ENCODE data around the gene P2RY6. TPM values are rescaled to one million over a fixed set of nuclear protein-coding genes. Genes with fewer than 3 reads are reported as not detected.

The P2RY6 gene
- total RNA-seq, 1 experiment from 2014 or later = not detected

- DNase-seq (ENCODE audit: low read depth) = peak; percentile 42
Observed at GRCh38 chr11:73314117-73314961, 42.2 kb downstream of the P2RY6 start.

- DNase-seq (ENCODE audit: low read depth) = no peak
Observed at GRCh38 chr11:73315293-73316020, 43.3 kb downstream of the P2RY6 start.

GRCh38 chr11:73316422-73316821 is 44.3 kb downstream of the P2RY6 start:
- DNase-seq (ENCODE audit: low read depth) = no peak

- no peak for DNase-seq (ENCODE audit: low read depth)
Observed at GRCh38 chr11:73317373-73317772, 45.2 kb downstream of the P2RY6 start.

- no peak for DNase-seq (ENCODE audit: low read depth)
Observed at GRCh38 chr11:73317803-73318202, 45.7 kb downstream of the P2RY6 start.

GRCh38 chr11:73318501-73319011 is 46.4 kb downstream of the P2RY6 start:
- DNase-seq (ENCODE audit: low read depth) = no peak

GRCh38 chr11:73320763-73321603 is 48.8 kb downstream of the P2RY6 start:
- DNase-seq (ENCODE audit: low read depth) = no peak

GRCh38 chr11:73321604-73322381 is 49.7 kb downstream of the P2RY6 start:
- DNase-seq (ENCODE audit: low read depth) = peak; percentile 64

GRCh38 chr11:73322382-73323306 is 50.5 kb downstream of the P2RY6 start:
- DNase-seq (ENCODE audit: low read depth) = no peak

GRCh38 chr11:73323464-73323863 is 51.3 kb downstream of the P2RY6 start:
- DNase-seq (ENCODE audit: low read depth) = no peak

GRCh38 chr11:73324116-73324515 is 52.0 kb downstream of the P2RY6 start:
- DNase-seq (ENCODE audit: low read depth) = no peak

GRCh38 chr11:73324665-73325035 is 52.5 kb downstream of the P2RY6 start:
- no peak for DNase-seq (ENCODE audit: low read depth)

- no peak for DNase-seq (ENCODE audit: low read depth)
Observed at GRCh38 chr11:73325036-73325981, 53.2 kb downstream of the P2RY6 start.

GRCh38 chr11:73326929-73327811 is 55.0 kb downstream of the P2RY6 start:
- DNase-seq (ENCODE audit: low read depth) = peak; percentile 79

- DNase-seq (ENCODE audit: low read depth) = no peak
Observed at GRCh38 chr11:73327812-73328364, 55.8 kb downstream of the P2RY6 start.

GRCh38 chr11:73330569-73331093 is 58.5 kb downstream of the P2RY6 start:
- no peak for DNase-seq (ENCODE audit: low read depth)

Measured in HT1080 (cell line).